Measurements from ENCODE around the gene GNPNAT1.

DNA sequence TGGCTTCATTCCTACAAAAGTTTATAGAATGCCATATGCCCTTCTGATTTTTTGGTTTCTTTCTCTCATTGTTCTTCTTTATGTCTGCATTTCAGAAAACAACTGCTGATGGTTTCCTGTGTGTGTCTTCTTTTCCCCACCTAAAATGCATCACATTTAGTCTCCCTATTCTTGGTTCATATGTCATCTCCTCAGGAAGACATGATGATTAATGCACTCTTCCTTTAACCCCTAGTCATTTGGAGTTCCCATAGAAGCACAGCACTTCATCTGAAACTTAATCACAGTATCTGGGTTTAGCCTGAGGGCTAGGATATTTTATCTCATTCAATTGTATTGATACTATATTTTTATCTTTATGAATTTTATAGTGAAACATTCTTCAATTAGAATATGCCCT is 21.5 kb downstream of the GNPNAT1 start:
- TF ChIP-seq POLR2A (IDR thresholded peaks at IDR 0.05; ENCODE audit: low read length) (no peak), GATA1 (IDR thresholded peaks at IDR 0.05; ENCODE audit: low read depth, low read length) (no peak)

Data from erythroblast (primary cell).